GM10847 (cell line): ENCODE data around the gene ARHGEF16.

ENCODE experiments used
- POLR2A ChIP-seq: IDR thresholded peaks from 2 replicates; pipeline ENCODE4 v1.6.1; 2011; ENCODE audit not compliant: insufficient read length; ENCODE audit errors: extremely low read depth

ARHGEF16 gene

GRCh38 chr1:3491291-3492246, 37.1 kb downstream of the ARHGEF16 start:
- no peak for TF ChIP-seq POLR2A

DNA sequence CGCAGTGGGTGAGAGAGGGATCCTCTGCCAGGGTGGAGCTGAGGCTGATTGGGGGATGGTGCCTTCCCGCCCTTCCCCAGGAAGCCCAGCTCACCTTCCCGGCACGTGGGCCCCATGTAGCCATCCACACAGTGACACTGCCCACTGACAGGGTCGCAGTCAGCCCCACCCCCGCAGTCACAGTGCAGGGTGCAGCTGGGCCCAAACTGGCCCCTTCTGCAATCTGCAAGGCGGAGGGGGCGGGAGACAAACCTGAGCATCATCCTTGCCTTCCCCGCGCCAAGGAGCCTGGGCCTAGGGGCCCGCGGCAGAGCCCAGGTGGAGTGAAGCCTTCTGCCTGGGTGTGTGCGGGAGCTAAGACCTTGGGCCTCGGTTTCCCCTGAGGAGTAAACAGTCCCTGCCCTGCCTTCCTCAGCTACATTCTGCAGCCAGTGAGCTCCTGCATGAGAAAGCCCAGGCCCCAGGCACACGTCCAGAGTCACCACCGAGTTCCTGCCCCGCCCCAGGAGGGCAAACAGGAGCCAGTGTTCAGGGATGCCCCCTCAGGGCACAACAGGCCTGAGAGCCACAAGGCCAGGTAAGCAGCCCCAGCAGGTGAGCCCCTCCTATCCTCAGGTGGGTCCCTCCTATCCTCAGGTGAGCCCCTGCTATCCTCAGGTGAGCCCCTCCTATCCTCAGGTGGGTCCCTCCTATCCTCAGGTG, 38.2 kb downstream of the ARHGEF16 start:
- no peak for TF ChIP-seq POLR2A

DNA sequence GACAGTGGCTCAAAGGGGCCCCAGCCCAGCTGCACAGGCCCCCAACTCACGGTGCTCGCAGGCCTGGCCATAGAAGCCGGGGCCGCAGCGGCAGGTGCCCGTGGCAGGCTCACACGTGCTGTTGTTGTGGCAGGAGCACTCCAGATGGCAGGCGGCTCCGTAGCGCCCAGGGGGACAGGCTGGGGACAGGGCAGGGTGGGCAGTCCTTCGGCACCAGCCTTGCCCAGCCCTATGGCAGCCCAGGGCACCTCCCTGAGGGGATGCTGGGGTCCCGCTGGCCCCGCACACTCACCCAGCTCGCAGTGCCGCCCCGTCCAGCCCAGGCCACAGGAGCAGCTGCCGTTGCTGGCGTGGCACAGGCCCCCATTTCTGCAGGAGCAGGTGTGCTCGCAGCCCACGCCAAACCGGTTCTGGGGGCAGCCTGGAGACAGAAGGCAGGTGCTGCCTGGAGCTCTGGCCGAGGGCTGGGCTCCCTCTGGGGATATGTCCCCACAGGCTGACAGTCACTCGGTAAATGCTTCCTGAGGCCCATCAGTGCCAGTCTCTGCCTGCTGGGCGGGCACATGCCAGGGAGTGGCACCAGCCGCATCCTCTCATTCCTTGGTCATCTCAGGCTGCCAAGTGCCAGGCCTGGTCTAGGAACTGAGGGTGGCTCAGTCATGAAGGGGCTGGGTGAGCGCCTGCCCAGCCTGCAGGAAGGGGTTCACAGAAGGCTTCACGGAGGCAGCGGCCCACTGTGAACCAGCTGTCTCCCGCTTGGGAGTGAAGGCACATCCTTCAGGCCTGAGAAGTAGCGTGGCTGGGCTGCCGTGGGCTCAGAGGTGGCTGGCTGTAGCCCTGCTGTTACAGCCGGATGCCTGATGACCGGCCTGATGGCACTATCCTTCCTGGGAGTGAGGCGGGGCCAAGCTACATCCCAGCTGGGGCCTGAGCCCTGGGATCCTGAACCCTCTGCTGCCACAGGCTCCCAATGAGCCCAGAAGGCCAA, 40.1 kb downstream of the ARHGEF16 start:
- TF ChIP-seq POLR2A, result no peak

DNA sequence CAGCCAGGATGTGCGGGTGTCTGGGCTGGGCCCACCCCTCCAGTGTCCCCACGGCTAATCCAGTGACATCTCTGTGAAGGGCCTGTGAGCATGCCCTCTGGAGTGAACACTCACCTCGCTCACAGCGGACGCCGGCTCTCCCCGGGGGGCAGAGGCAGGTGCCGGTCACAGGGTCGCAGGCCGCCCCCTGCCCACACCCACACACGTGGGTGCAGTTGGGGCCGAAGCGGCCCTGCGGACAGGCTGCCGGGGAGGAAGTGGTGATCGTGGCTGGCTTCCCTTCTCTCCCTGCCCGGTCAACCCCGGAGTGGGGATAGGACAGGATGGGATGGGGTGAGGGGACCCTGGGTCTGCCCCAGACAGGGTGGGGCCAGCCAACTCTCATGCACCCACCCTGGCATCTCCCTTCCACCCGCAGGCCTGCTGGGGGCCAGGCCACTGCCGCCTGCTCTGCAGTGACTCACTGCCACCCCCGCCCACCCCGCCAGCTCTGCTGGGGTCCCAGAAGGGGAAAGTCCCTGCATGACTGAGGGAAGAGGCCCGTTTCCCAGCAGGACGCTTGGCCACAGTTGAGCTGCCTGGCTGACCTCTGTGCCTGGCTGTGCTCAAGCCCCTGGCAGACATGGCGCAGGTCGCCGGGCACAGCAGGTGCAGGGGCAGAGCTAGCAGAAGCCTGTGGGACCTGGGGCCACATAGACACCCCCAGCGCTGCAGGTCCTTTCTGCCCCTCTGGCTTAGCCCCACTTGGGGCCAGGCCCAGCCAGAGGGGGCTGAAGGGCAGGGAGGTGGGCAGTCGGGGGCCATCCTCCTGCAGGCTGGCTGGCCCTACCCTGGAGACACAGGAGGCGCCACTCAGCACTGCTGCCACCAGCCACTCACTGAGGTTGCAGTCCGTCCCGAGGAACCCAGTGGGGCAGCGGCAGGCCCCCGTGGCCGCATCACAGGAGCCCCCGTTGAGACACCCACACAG, 41.6 kb downstream of the ARHGEF16 start:
- no peak for TF ChIP-seq POLR2A

- TF ChIP-seq POLR2A, result no peak
Observed at GRCh38 chr1:3496916-3497315, 42.5 kb downstream of the ARHGEF16 start.

GRCh38 chr1:3497521-3497920, 43.1 kb downstream of the ARHGEF16 start:
- no peak for TF ChIP-seq POLR2A

DNA sequence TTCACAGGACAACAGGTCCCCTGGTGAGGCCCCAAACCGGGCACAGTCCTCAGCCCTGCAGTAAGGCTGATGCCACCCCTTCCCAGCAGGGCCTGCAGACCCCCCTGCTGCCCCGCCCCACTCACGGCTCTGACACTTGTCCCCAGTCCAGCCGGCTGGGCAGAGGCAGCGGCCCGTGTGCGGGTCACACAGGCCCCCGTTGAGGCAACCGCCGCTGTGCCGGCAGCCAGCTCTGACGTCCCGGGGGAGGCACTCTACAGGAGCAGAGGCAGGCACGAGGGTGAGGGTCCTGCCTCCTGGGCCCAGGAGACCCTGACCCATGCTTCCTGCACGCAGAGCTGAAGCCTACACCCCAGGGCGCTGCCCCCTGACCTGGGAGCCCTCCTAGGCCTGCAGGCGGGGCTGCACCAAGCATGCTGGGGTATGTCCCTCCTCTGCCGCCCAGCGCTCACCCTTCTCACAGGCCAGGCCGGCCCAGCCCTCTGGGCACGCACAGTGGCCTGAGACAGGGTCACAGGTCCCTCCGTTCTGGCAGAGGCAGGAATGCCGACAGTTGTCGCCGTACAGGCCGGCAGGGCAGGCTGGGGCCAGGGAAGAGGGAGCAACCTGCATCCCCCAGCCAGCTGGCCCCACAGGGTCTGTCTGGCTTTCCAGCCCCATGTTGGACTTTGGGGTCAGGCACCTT, 43.9 kb downstream of the ARHGEF16 start:
- no peak for TF ChIP-seq POLR2A

- TF ChIP-seq POLR2A, result no peak
Observed at GRCh38 chr1:3498986-3499385, 44.5 kb downstream of the ARHGEF16 start.

- TF ChIP-seq POLR2A, result no peak
Observed at GRCh38 chr1:3499611-3500010, 45.1 kb downstream of the ARHGEF16 start.

GRCh38 chr1:3500265-3500835, 45.9 kb downstream of the ARHGEF16 start:
- TF ChIP-seq POLR2A, result no peak

DNA sequence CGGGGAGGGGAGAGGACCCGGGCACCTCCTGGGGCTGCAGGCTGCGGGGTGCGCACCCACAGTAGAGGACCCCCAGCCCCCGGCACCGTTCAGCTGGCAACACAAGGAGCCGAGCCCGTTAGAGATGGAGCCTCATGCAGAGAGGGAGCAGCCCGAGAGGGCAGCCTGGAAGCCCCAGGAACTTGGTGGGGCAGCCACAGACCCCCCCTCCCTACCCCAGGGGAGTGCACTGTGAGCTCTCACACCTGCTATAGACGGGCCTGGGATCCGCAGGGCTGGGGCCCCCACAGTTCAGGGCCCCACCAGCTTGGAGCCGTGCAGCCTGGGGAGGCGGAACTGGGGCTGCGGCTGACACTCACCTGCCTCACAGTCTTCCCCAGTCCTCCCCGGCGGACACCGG, 47.0 kb downstream of the ARHGEF16 start:
- no peak for TF ChIP-seq POLR2A

- TF ChIP-seq POLR2A, result no peak
Observed at GRCh38 chr1:3501856-3502640, 47.6 kb downstream of the ARHGEF16 start.
